Testis (tissue), 3 donors: ENCODE measurements around the gene DCAF10. TPM values are rescaled to one million over a fixed set of nuclear protein-coding genes. Genes with fewer than 3 reads are reported as not detected.

Source experiments
- DNase-seq: peaks from one replicate; pipeline ENCODE4 v3.0.0-alpha.2; 2019
- H3K27ac ChIP-seq, 2 donors: fragments of 200-600 bp; sonication (generic); one replicate each; pipeline ENCODE4 v1.5.1; 2019
- H3K27me3 ChIP-seq: fragments of 200-600 bp; sonication (generic); one replicate; pipeline ENCODE4 v1.5.1; 2019
- H3K36me3 ChIP-seq: fragments of 200-600 bp; sonication (generic); one replicate; pipeline ENCODE4 v1.5.1; 2017; ENCODE audit warnings: low read depth; ENCODE audit errors: missing control alignments
- H3K4me1 ChIP-seq: fragments of 200-600 bp; sonication (generic); one replicate; pipeline ENCODE4 v1.5.1; 2019
- H3K4me3 ChIP-seq, 2 donors: fragments of 200-600 bp; sonication (generic); one replicate each; pipeline ENCODE4 v1.5.1; 2017 to 2019
- H3K9me3 ChIP-seq: fragments of 200-600 bp; sonication (generic); one replicate; pipeline ENCODE4 v1.5.1; 2017
- POLR2A ChIP-seq: fragments of 450-650 bp; IDR thresholded peaks from one replicate; pipeline ENCODE4 v1.6.1; 2017; ENCODE audit warnings: antibody characterized with exemption, mild to moderate bottlenecking, moderate library complexity
- WGBS, 2 donors: methylation state at CpG; one replicate each; pipeline ENCODE4 v1.1.5; 2018; 5-methylcytosine and 5-hydroxymethylcytosine counted together
- intact Hi-C: fragments of 100-400 bp; cut with DNase I; formaldehyde crosslinking; loops from one replicate; pipeline ENCODE4 v1.15.1; 2023; ENCODE audit warnings: low total_unique reads
- polyA plus RNA-seq: library from polyadenylated mRNA; stranded (reverse); fragments of 350-450 nt; fragmentation: Illumina TruSeq; extraction: RNeasy Lipid Tissue Mini Kit (QIAGEN cat#74804); gene quantifications from one replicate; pipeline ENCODE4 v1.2.3, GENCODE V29; 2014; ENCODE audit warnings: low read depth, low replicate concordance; ENCODE audit not compliant: insufficient read depth
- total RNA-seq, 2 donors: library from RNA; depleted of rRNA; stranded (reverse); fragments of >200 nt; gene quantifications; one replicate each; pipeline ENCODE4 v1.2.3, GENCODE V29; 2016
- TF ChIP-seq, protein P1 (sequence below), 3 experiments: fragments of 450-650 bp in 2 of 3; fragments of 200-600 bp in 1 of 3; sonication (generic) in 1 of 3; IDR thresholded peaks; one replicate each; pipeline ENCODE4 v1.5.1; 2016 to 2019; ENCODE audit warnings: antibody characterized with exemption in 3 of 3, mild to moderate bottlenecking in 2 of 3, moderate library complexity in 1 of 3

Gene DCAF10
- total and polyA plus RNA-seq, 3 donors from 2014 or later, result 77.3 to 104 (median 77.9) TPM

DNA sequence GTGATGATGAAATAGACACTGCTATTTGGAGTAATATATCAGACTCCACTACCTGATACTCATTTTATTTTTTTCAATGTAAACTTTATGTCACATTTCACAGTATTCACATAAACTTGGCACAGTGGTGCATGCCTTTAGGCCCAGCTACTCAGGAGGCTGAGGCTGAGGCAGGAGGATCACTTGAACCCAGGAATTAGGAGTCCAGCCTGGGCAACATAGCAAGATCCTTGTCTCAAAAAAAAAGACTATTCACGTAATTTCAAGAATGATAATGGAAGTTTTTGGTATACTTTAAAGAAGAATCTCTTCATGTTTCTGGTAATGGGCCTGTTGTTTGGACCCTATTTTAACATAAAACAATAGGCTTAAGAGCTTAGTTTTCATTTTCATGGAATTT, 56.0 kb downstream of the DCAF10 start:
- H3K9me3 ChIP-seq, result no peaks in the 10 kb centered on the region
- H3K27ac ChIP-seq, result no peak overlapping the region
- no peak for TF ChIP-seq POLR2A
- TF ChIP-seq, protein P1, sequence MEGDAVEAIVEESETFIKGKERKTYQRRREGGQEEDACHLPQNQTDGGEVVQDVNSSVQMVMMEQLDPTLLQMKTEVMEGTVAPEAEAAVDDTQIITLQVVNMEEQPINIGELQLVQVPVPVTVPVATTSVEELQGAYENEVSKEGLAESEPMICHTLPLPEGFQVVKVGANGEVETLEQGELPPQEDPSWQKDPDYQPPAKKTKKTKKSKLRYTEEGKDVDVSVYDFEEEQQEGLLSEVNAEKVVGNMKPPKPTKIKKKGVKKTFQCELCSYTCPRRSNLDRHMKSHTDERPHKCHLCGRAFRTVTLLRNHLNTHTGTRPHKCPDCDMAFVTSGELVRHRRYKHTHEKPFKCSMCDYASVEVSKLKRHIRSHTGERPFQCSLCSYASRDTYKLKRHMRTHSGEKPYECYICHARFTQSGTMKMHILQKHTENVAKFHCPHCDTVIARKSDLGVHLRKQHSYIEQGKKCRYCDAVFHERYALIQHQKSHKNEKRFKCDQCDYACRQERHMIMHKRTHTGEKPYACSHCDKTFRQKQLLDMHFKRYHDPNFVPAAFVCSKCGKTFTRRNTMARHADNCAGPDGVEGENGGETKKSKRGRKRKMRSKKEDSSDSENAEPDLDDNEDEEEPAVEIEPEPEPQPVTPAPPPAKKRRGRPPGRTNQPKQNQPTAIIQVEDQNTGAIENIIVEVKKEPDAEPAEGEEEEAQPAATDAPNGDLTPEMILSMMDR (IDR thresholded peaks at IDR 0.05), result no peak
- DNase-seq, result no peak
- H3K36me3 ChIP-seq, result no peaks in the 10 kb centered on the region
- 82 to 98% methylated on average over 1 of the region's 1 CpG for WGBS, 2 donors
- H3K27me3 ChIP-seq, result no peaks in the 10 kb centered on the region
- H3K4me3 ChIP-seq, result no peak overlapping the region
- no peaks in the 10 kb centered on the region for H3K4me1 ChIP-seq
- intact Hi-C loops, result no loop called here

GRCh38 chr9:37859043-37859442, 58.4 kb downstream of the DCAF10 start:
- Histone ChIP-seq H3K4me3 (no peak overlapping the region), H3K4me1 (no peaks in the 10 kb centered on the region), H3K27me3 (no peaks in the 10 kb centered on the region), H3K27ac (no peak overlapping the region), H3K36me3 (no peaks in the 10 kb centered on the region), H3K9me3 (no peaks in the 10 kb centered on the region)
- TF ChIP-seq, protein P1 (IDR thresholded peaks at IDR 0.05), result no peak
- TF ChIP-seq POLR2A, result no peak
- intact Hi-C loops, result no loop called here
- DNase-seq, result no peak
- 93 to 100% methylated on average over 1 of the region's 1 CpG for WGBS, 2 donors

DNA sequence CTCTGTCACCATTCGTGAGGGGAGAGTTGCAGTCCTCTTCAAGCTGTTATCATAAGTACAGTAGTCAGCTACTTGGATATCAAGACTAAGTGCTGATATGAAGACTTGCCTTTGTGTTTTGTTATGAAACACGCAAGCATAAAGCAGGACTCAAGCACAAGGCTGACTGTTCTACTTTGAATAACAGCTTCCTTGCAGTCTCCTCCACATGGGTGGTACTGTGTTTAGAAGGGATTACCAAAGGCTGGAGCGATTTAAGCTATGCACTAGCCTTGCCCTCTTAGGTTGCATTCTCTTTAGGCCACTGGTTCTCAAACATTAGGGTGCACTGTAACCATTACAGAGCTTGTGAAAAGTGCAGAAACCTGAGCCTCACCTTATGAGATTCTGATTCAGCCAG, 61.9 kb downstream of the DCAF10 start:
- WGBS, 2 donors, result 43 to 91% methylated on average over 3 of the region's 3 CpGs
- H3K9me3 ChIP-seq, result no peaks in the 10 kb centered on the region
- H3K4me1 ChIP-seq, result no peaks in the 10 kb centered on the region
- DNase-seq, result no peak
- H3K27ac ChIP-seq, result no peak overlapping the region
- H3K27me3 ChIP-seq, result no peaks in the 10 kb centered on the region
- H3K36me3 ChIP-seq, result no peaks in the 10 kb centered on the region
- no peak overlapping the region for H3K4me3 ChIP-seq
- TF ChIP-seq POLR2A, result no peak
- TF ChIP-seq, protein P1 (IDR thresholded peaks at IDR 0.05), result no peak
- intact Hi-C loops, result no loop called here

GRCh38 chr9:37870081-37870798, 69.6 kb downstream of the DCAF10 start:
- 94 to 96% methylated on average over 5 of the region's 5 CpGs for WGBS, 2 donors
- no peaks in the 10 kb centered on the region for H3K27me3 ChIP-seq

More at GRCh38 chr9:37870081-37870798, 69.6 kb downstream of the DCAF10 start:
- Histone ChIP-seq H3K4me1 (no peaks in the 10 kb centered on the region), H3K27ac (no peak overlapping the region), H3K9me3 (no peaks in the 10 kb centered on the region), H3K36me3 (no peaks in the 10 kb centered on the region), H3K4me3 (no peak overlapping the region)
- no peak for DNase-seq
- intact Hi-C loops, result no loop called here
- TF ChIP-seq, protein P1 (IDR thresholded peaks at IDR 0.05), result no peak
- TF ChIP-seq POLR2A, result no peak
